GM19455 (cell line): ENCODE measurements around the gene NLRP11.
"Not testable (repeated sequence)": the region's sequence is repeated elsewhere in the genome, so short reads cannot be mapped to it uniquely, and the experiment has no call there.

Experiments used
- ATAC-seq: cut with Tn5 transposase; IDR thresholded peaks from one replicate; pipeline ENCODE4 v1.9.1; 2021; ENCODE audit not compliant: unreplicated experiment

The NLRP11 gene

GRCh38 chr19:55781112-55781511, 50.7 kb downstream of the NLRP11 start:
- ATAC-seq = no peak

GRCh38 chr19:55778331-55778730, 53.5 kb downstream of the NLRP11 start:
- ATAC-seq = no peak

- no peak for ATAC-seq
These were observed 54.3 kb downstream of the NLRP11 start for GRCh38 chr19:55777528-55777927.

- ATAC-seq = not testable (repeated sequence)
These were observed 62.2 kb downstream of the NLRP11 start for GRCh38 chr19:55769632-55770031.

GRCh38 chr19:55768818-55769217, 63.0 kb downstream of the NLRP11 start, which contains the start of gene RFPL4AL1:
RFPL4AL1 (plus strand) TSS chr19:55769118; CDS start chr19:55771805, 2,687 bp downstream.
- ATAC-seq = not testable (repeated sequence)

GRCh38 chr19:55766466-55766865, 65.3 kb downstream of the NLRP11 start:
- no peak for ATAC-seq

GRCh38 chr19:55758797-55759196, 73.0 kb downstream of the NLRP11 start, which contains the start of gene RFPL4A:
RFPL4A (plus strand) TSS chr19:55759097; CDS start chr19:55761801, 2,704 bp downstream.
- ATAC-seq = not testable (repeated sequence)

GRCh38 chr19:55756808-55757207, 75.0 kb downstream of the NLRP11 start:
- not testable (repeated sequence) for ATAC-seq

- ATAC-seq = no peak
These were observed 78.4 kb downstream of the NLRP11 start for GRCh38 chr19:55753401-55753800.

GRCh38 chr19:55750715-55751114, 81.1 kb downstream of the NLRP11 start:
- ATAC-seq = no peak

- no peak for ATAC-seq
These were observed 93.5 kb downstream of the NLRP11 start, which contains the start of gene NLRP9 for GRCh38 chr19:55738302-55738701. NLRP9 (minus strand) TSS chr19:55738402; CDS start chr19:55738374, 28 bp downstream.
